HG03064 (cell line): ENCODE data around the gene ZNF438.

Source experiments
- ATAC-seq: cut with Tn5 transposase; IDR thresholded peaks from one replicate; pipeline ENCODE4 v1.9.1; 2021; ENCODE audit warnings: low read depth; ENCODE audit not compliant: unreplicated experiment

ZNF438 gene

GRCh38 chr10:31017534-31018355 lies 13.9 kb downstream of the ZNF438 start:
- no peak for ATAC-seq

DNA sequence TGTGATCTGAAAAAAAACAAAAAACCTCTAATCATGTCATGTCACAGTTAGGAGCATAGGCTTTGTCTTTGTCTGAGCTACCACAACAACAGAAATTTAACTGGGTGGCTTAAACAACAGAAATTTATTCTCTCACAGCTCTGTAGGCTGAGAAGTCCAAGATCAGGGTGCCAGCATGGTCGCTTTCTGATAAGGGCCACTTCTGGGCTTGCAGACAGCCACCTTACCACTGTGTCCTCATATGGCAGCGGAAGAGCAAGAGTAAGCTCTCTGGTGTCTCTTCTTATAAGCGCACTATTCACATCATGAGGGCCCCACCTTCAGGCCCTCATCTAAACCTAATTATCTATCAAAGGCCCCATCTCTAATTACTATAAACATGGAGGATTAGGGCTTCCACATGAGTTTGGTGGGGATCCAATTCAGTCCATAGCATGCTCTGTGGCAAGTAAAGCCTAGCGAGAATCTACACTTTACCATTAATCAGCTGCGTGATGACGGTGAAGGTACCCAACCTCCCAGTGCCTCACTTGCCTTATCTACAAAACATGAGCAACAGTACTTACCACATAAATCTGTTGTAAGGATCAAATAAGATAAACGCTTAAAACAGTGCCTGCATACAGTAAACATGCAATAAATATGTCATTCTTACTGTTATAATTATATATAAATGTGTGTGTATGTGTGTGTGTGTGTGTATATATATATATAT lies 17.3 kb downstream of the ZNF438 start:
- no peak for ATAC-seq

GRCh38 chr10:31013331-31013730 lies 18.3 kb downstream of the ZNF438 start:
- ATAC-seq = no peak

DNA sequence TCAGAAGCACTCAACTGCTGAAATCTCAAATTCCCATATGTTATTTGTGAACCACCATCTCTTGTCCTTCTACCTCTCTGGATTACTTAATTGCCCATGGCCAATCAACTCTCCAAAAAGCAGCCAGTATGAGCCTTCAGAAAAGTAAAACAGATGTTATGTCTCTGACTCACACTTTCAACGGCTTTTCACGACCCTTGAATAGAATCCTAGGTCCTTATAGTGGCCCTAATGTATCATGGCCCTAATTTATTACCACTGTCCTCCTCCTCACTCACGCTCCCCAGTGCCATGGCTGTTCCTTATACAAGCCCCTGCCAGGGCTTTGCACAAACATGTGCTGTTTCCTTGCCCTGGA lies 20.0 kb downstream of the ZNF438 start:
- ATAC-seq = no peak

DNA sequence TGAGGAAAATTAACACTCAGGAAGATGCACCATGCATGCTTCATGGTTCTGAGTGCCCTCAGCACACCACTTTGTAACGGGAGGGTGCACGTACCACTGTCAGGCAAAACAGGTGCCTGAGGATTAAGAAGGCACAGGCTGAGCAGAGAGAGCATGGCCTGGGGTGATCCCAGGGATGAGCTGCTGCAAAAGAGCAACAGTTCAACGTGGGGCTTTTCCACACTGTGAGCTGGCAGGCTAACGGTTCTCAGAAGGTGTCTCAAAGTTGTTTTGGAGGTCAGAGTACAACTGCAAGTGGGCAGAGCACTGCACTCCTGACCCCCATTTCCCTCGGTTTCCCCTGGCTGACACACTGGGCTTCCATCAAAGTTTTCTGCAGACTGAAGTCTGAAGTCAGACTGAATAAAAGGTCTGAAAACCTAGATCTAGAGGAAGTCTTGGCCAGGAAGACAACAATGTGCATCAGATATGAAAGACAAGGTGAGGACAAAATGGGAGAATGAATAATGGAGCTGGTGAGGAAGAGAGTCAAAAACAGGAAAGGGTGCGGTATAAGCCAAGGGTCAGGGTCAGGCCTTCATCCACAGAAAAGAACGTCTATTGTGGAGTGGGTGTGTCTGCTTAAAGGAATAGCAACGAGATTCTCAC lies 20.5 kb downstream of the ZNF438 start:
- no peak for ATAC-seq

GRCh38 chr10:31010062-31010461 lies 21.6 kb downstream of the ZNF438 start:
- ATAC-seq = no peak

- no peak for ATAC-seq
These were observed 25.8 kb downstream of the ZNF438 start for GRCh38 chr10:31005895-31006294.

GRCh38 chr10:31004611-31005193 lies 27.0 kb downstream of the ZNF438 start:
- ATAC-seq = no peak

- no peak for ATAC-seq
These were observed 29.9 kb downstream of the ZNF438 start for GRCh38 chr10:31001740-31002139.

DNA sequence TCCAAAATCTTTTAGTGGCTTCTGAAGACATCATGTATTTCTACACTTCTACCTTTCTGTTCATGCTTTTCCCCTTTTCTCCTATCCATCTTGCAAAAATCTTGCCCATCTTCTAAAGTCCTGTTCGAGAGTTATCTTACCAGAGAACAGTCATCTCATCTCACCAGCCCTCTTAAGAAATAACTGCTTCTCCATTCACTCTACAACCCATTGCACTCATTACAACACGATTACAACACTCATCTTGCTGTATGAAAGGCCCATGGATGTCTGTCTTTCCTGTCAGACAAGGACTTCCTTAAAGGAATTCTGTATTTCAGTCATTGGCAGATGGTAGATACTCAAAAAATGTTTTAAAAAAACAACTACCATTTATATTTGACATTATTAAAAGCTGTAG lies 30.8 kb downstream of the ZNF438 start:
- ATAC-seq = no peak

DNA sequence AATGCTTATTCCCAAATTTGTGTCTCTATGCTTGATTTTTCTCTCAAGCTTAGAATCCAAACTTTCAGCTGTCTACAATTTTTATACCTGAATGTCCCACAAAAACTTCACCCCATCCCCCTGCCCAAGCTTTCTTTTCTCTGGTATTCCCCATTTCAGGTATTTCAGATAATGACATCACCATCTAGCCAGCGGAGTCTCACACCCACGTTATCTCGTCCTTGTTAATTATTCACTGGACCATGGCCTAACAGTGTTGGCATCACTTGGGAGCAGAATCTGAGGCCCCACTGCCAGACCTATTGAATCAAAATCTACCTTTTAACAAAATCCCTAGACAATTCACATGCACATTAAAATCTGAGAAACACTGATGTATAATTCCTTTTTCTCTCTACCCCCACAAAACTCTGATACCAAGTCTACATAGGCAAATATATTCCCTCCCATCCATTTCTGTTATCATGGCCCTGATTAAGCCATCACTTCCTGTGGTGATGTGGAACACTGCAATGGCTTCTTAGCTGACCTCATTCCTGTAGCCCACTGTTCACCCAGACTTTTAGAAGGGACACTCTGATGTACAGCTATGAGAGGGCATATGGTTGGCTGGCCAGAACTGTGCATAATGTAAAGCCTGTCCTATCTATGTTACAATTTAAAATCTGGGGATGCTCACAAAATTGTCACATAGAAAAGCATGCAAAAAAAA lies 31.4 kb downstream of the ZNF438 start:
- no peak for ATAC-seq

- no peak for ATAC-seq
These were observed 32.5 kb downstream of the ZNF438 start for GRCh38 chr10:30999070-30999712.

DNA sequence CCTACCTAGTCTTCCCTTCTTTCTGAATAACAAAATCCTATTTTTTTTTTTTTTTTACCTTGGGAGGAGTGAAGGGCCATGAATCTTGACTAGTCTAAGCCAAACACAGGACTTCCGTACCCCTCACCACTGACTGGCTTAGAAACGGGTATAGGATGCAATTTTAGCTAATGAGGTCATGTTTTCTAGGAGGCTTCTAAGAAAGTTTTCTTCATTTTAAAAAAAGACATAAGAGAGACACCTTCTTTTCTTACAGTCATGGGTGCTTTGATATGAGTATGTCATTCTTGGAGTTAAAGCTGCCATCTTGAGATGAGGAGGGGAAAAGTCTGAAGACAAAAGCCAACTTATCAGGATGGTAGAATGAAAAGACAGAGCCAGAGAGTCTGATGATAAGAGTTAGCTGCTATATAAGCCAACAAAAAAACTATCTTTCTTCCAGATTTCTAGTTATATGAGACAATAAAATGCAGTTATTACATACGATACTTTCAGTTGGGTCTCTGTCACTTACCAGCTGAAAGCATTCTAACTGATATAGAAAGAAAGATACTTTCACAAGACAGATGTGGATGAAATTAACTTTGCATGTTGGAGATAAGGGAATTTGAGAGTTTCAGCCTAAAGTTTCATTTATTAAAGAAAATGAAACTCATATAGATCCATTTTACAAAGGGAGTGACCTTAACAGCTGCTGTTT lies 34.0 kb downstream of the ZNF438 start:
- ATAC-seq = no peak

DNA sequence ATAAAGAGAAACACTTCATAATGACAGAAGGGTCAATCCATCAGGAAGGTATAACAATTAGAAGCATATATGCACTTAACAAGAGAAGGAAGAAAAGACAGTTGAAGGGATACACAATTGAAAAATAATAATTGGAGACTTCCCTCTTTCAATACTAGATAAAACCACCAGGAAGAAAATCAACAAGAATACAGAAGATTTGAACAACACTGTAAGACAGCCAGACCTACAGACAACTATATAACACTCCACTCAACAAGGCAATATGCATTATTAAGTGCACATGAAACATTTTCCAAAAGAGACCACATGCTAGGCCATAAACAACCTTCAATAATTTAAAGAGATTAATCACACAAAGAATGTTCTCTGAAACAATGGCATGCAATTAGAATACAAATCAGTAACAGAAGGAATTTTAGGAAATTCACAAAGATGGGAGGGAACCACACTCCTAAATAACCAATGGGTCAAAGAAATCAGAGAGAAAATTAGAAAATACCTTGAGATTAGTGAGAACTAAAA lies 35.1 kb downstream of the ZNF438 start:
- no peak for ATAC-seq

- no peak for ATAC-seq
These were observed 36.4 kb downstream of the ZNF438 start for GRCh38 chr10:30995081-30995770.

DNA sequence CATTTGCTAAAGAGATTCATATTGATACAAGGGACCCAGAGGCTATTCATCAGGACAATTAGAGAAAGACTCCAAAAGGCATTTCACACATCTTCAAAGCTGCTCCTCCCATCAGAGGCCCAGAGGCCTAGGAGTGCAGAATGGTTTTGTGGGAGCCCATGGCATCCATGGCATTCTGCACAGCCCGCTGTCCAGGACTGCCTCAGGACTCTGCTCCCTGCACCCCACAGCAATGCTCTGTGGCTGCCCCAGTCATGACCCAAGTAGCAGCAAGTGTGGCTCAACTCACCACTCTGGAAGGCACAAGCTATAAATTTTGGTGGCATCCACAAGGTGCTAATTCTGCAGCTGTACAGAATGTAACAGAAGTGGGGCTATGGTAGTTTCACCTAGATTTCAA lies 38.5 kb downstream of the ZNF438 start:
- no peak for ATAC-seq

DNA sequence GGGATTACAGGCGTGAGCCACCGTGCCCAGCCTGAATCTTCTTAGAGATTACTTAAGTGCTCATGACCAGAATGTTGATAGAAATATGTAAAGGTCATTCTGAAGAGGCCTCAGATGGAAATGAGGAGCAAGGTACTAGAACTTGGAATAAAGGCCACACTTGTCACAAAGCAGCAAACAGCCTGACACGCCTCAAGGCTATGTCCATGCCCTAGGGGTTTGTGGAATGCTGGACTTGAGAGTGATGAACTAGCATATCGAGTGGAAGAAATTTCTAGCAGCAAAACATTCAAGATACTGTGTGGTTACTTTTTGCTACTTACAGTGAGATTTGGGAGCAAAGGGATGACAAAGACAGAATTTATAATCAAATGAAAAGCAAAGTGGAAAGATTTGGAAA lies 39.0 kb downstream of the ZNF438 start:
- ATAC-seq = no peak

GRCh38 chr10:30991647-30992011 lies 40.0 kb downstream of the ZNF438 start:
- ATAC-seq = no peak
